DOHH2 (cell line): ENCODE data around the gene LUZP1.

ENCODE experiments used
- CTCF ChIP-seq: fragments of 200-600 bp; sonication (generic); IDR thresholded peaks from one replicate; pipeline ENCODE4 v1.5.1; 2014; ENCODE audit warnings: antibody characterized with exemption, mild to moderate bottlenecking, low read depth, low read length; ENCODE audit not compliant: poor library complexity, severe bottlenecking
- EZH2phosphoT487 ChIP-seq: fragments of 200-600 bp; sonication (generic); IDR thresholded peaks from 2 replicates; pipeline ENCODE4 v1.6.1; 2017; ENCODE audit warnings: borderline replicate concordance, mild to moderate bottlenecking, antibody characterized with exemption, low read length, moderate library complexity, mixed read lengths

- TF ChIP-seq CTCF (no peak), EZH2phosphoT487 (no peak)
These were observed 89.6 kb downstream of the LUZP1 start for GRCh38 chr1:23079025-23079424.
